ENCODE measurements around the gene ZNF800.
A peak's percentile ranks its signal among the peaks of the same experiment; 100 is the strongest.
"Not testable (repeated sequence)": the region's sequence is repeated elsewhere in the genome, so short reads cannot be mapped to it uniquely, and the experiment has no call there.

Gene ZNF800, protein sequence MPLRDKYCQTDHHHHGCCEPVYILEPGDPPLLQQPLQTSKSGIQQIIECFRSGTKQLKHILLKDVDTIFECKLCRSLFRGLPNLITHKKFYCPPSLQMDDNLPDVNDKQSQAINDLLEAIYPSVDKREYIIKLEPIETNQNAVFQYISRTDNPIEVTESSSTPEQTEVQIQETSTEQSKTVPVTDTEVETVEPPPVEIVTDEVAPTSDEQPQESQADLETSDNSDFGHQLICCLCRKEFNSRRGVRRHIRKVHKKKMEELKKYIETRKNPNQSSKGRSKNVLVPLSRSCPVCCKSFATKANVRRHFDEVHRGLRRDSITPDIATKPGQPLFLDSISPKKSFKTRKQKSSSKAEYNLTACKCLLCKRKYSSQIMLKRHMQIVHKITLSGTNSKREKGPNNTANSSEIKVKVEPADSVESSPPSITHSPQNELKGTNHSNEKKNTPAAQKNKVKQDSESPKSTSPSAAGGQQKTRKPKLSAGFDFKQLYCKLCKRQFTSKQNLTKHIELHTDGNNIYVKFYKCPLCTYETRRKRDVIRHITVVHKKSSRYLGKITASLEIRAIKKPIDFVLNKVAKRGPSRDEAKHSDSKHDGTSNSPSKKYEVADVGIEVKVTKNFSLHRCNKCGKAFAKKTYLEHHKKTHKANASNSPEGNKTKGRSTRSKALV

DNA sequence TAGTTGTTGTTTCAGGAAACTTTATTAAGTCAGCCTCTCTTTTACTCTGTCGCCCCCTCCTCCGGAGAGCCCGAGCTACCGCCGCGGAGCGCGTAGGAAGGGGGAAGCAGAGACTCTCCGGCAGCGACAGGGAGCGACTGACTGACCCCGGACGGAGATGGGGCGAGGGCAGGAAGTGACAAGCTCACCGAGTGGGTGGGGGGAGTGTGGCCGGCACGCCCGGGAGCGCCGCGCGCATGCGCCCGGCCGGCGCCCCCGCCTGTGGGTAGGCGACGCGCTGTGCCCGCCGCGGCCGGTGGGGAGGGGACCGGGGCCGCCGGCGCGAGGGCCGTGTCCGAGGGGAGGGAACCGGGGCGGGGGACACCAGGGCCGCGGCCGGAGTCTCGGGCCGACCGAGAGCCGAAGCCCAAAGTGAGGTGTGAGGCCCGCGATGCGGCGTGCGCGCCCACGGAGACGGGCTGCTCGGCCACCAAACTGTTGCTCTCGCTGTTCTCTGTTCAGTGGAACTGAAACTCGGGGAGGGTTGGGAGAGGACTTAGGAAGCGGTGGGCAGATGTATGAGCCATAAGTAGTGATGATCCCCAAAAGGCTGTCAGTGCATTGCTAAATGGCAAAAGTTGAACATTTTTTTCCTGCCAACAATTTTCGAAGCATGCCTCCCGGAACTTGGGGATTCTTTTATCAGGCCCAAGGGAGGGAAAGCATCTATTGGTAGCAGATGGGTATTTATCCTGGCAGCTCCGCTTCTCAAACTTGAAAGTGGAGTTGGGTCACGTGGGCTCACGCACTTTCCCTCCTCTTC lies at the start of gene ZNF800:
TSS of gene ZNF800 (minus strand) at position 143 of the 802 bp plus-strand sequence. CDS start 1,151 bp downstream, outside the sequence.
- Histone ChIP-seq H3K36me3 (ENCODE audit: control insufficient read depth in 2 of 2, insufficient read depth in 2 of 2, low read length in 2 of 2) (peaks cover 4 to 11% of the 10 kb centered on the region in 2 donors), H3K27ac (ENCODE audit: low read depth in 2 of 2, low read length in 2 of 2) (peak within 1 kb of the TSS; percentile 94 to 99), H3K4me3 (ENCODE audit: low read length in 2 of 2) (peak within 1 kb of the TSS; percentile 92 to 95), H3K4me1 (ENCODE audit: control insufficient read depth in 2 of 2, insufficient read depth in 2 of 2, low read length in 2 of 2) (peaks cover 8 to 19% of the 10 kb centered on the region in 2 donors), H3K27me3 (ENCODE audit: control insufficient read depth in 2 of 2, insufficient read depth in 2 of 2, low read length in 2 of 2) (no peaks in the 10 kb centered on the region), H3K9me3 (ENCODE audit: control insufficient read depth in 2 of 2, low read length in 2 of 2) (no peaks in the 10 kb centered on the region), H3K9ac (ENCODE audit: low read depth in 1 of 2, low read length in 2 of 2) (peak within 1 kb of the TSS; percentile 79 to 94)

DNA sequence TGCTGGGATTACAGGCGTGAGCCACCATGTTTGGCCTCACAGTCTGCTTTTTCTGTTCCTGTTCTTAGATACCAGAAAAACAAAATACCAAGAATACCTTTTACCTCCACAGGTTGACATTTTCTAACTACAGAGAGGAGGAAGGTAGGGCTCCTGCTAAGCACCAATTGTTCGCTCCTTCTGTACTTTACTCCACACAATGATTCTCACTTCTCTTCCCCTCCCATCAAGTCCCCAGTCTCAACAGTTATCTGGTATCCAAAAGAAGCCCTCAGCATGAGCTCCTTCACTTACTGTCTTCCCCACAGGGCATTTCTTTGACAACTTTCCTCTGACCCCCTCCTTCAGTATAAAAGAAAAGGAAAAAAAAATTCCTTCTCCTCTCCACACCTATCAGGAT lies 47.7 kb upstream of the ZNF800 start:
- no peak overlapping the region for H3K9ac ChIP-seq (ENCODE audit: low read depth in 1 of 2, low read length in 2 of 2)
- H3K27ac ChIP-seq (ENCODE audit: low read depth in 2 of 2, low read length in 2 of 2) = no peak overlapping the region
- no peaks in the 10 kb centered on the region for H3K27me3 ChIP-seq (ENCODE audit: control insufficient read depth in 2 of 2, insufficient read depth in 2 of 2, low read length in 2 of 2)
- H3K4me1 ChIP-seq (ENCODE audit: control insufficient read depth in 2 of 2, insufficient read depth in 2 of 2, low read length in 2 of 2) = no peaks in the 10 kb centered on the region
- no peaks in the 10 kb centered on the region for H3K36me3 ChIP-seq (ENCODE audit: control insufficient read depth in 2 of 2, insufficient read depth in 2 of 2, low read length in 2 of 2)
- no peak overlapping the region for H3K4me3 ChIP-seq (ENCODE audit: low read length in 2 of 2)
- H3K9me3 ChIP-seq (ENCODE audit: control insufficient read depth in 2 of 2, low read length in 2 of 2) = no peaks in the 10 kb centered on the region

DNA sequence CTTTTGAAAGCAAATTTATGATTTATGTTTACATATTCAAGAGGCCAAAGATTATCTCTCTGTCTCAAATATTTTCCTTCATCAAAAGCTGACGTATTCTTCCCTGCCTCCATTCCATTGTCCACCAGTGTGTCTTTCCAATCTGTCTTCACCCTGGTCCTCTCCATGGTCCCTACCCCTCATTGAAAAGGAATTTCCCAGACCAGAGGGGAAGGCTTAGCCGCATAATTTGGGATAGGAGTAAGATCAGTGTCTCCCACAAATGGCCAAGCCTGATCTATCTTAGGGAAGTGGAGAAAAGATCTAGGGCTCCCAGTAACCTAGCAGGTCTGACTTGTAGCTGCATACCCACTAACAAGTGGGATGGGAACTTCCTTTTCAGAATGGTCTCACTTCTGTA lies 46.3 kb upstream of the ZNF800 start:
- no peaks in the 10 kb centered on the region for H3K4me1 ChIP-seq (ENCODE audit: control insufficient read depth in 2 of 2, insufficient read depth in 2 of 2, low read length in 2 of 2)
- no peaks in the 10 kb centered on the region for H3K9me3 ChIP-seq (ENCODE audit: control insufficient read depth in 2 of 2, low read length in 2 of 2)
- no peaks in the 10 kb centered on the region for H3K36me3 ChIP-seq (ENCODE audit: control insufficient read depth in 2 of 2, insufficient read depth in 2 of 2, low read length in 2 of 2)
- H3K4me3 ChIP-seq (ENCODE audit: low read length in 2 of 2) = no peak overlapping the region
- no peaks in the 10 kb centered on the region for H3K27me3 ChIP-seq (ENCODE audit: control insufficient read depth in 2 of 2, insufficient read depth in 2 of 2, low read length in 2 of 2)
- H3K27ac ChIP-seq (ENCODE audit: low read depth in 2 of 2, low read length in 2 of 2) = no peak overlapping the region
- H3K9ac ChIP-seq (ENCODE audit: low read depth in 1 of 2, low read length in 2 of 2) = no peak overlapping the region

DNA sequence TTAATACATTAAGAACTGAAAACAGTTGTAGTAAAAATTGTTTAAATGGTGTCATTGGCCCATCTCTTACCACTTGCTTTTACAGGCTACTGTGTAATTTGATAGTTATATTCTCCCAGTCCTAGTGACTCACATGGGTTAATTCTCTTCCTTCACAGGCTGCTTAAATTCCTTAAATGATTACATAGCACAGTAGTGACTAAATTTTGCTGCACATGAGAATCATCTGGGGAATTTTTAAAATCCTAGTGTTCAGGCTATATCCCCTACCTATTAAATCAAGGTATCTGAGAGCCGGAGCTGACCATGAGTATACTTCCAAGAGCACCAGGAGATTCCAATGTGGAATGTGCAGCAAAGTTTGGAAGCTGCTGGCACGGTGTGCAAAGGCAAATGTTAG lies 45.3 kb upstream of the ZNF800 start:
- no peaks in the 10 kb centered on the region for H3K36me3 ChIP-seq (ENCODE audit: control insufficient read depth in 2 of 2, insufficient read depth in 2 of 2, low read length in 2 of 2)
- H3K4me1 ChIP-seq (ENCODE audit: control insufficient read depth in 2 of 2, insufficient read depth in 2 of 2, low read length in 2 of 2) = no peaks in the 10 kb centered on the region
- no peak overlapping the region for H3K27ac ChIP-seq (ENCODE audit: low read depth in 2 of 2, low read length in 2 of 2)
- H3K9ac ChIP-seq (ENCODE audit: low read depth in 1 of 2, low read length in 2 of 2) = no peak overlapping the region
- H3K4me3 ChIP-seq (ENCODE audit: low read length in 2 of 2) = no peak overlapping the region
- H3K9me3 ChIP-seq (ENCODE audit: control insufficient read depth in 2 of 2, low read length in 2 of 2) = no peaks in the 10 kb centered on the region
- H3K27me3 ChIP-seq (ENCODE audit: control insufficient read depth in 2 of 2, insufficient read depth in 2 of 2, low read length in 2 of 2) = no peaks in the 10 kb centered on the region

DNA sequence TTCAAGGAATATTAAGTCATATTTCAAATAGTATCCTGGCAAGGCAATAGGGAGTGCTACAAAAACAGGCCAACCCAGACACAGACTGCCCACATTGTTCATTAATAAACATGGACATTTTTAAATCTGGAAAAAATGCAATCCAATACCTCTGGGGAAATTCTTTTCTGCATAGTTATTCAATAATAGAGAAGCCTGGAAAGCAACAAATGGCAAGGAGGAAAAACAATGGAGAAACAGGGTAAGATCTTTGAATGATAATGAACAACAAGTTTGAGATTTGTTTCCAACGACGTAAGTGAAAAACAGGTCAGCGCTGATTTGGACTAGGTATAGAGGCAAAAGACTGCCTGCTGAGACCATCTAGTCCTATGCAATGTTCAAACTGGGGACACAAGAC lies 44.7 kb upstream of the ZNF800 start:
- Histone ChIP-seq H3K9ac (ENCODE audit: low read depth in 1 of 2, low read length in 2 of 2) (no peak overlapping the region), H3K27me3 (ENCODE audit: control insufficient read depth in 2 of 2, insufficient read depth in 2 of 2, low read length in 2 of 2) (no peaks in the 10 kb centered on the region), H3K4me3 (ENCODE audit: low read length in 2 of 2) (no peak overlapping the region), H3K9me3 (ENCODE audit: control insufficient read depth in 2 of 2, low read length in 2 of 2) (no peaks in the 10 kb centered on the region), H3K36me3 (ENCODE audit: control insufficient read depth in 2 of 2, insufficient read depth in 2 of 2, low read length in 2 of 2) (no peaks in the 10 kb centered on the region), H3K4me1 (ENCODE audit: control insufficient read depth in 2 of 2, insufficient read depth in 2 of 2, low read length in 2 of 2) (no peaks in the 10 kb centered on the region), H3K27ac (ENCODE audit: low read depth in 2 of 2, low read length in 2 of 2) (no peak overlapping the region)

DNA sequence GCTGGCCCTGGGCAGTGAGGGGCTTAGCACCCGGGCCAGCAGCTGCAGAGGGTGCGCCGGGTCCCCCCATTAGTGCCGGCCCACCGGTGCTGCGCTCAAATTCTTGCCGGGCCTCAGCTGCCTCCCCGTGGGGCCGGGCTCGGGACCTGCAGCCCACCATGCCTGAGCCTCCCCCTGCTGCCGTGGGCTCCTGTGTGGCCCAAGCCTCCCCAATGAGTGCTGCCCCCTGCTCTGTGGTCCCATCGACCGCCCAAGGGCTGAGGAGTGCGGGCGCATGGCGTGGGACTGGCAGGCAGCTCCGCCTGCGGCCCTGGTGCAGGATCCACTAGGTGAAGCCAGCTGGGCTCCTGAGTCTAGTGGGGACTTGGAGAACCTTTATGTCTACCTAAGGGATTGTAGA lies 36.8 kb upstream of the ZNF800 start:
- H3K27ac ChIP-seq (ENCODE audit: low read depth in 2 of 2, low read length in 2 of 2); H3K27me3 ChIP-seq (ENCODE audit: control insufficient read depth in 2 of 2, insufficient read depth in 2 of 2, low read length in 2 of 2); H3K36me3 ChIP-seq (ENCODE audit: control insufficient read depth in 2 of 2, insufficient read depth in 2 of 2, low read length in 2 of 2); H3K9ac ChIP-seq (ENCODE audit: low read depth in 1 of 2, low read length in 2 of 2); H3K4me3 ChIP-seq (ENCODE audit: low read length in 2 of 2); H3K9me3 ChIP-seq (ENCODE audit: control insufficient read depth in 2 of 2, low read length in 2 of 2); H3K4me1 ChIP-seq (ENCODE audit: control insufficient read depth in 2 of 2, insufficient read depth in 2 of 2, low read length in 2 of 2): not testable (repeated sequence)

DNA sequence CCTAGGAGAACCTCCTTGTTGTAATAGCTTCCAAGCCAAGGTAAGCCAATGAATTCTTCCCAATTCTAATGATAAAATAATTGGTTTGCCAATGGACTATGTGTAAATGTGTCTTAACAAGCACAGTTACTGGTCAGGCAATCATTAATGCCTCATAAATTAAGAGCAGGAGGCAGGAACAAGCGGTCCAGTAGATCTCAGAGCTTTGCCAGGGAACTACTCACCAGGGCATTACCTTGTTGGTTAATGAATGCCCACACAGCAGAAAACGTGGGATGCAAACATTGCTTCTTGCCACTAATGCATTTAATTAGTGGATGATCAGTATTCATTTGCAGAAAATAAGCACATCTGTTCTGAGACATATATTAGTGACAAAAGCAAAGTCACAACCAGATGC lies 26.7 kb upstream of the ZNF800 start:
- H3K9ac ChIP-seq (ENCODE audit: low read depth in 1 of 2, low read length in 2 of 2) = no peak overlapping the region
- H3K4me1 ChIP-seq (ENCODE audit: control insufficient read depth in 2 of 2, insufficient read depth in 2 of 2, low read length in 2 of 2) = no peaks in the 10 kb centered on the region
- no peaks in the 10 kb centered on the region for H3K36me3 ChIP-seq (ENCODE audit: control insufficient read depth in 2 of 2, insufficient read depth in 2 of 2, low read length in 2 of 2)
- H3K27ac ChIP-seq (ENCODE audit: low read depth in 2 of 2, low read length in 2 of 2) = no peak overlapping the region
- no peak overlapping the region for H3K4me3 ChIP-seq (ENCODE audit: low read length in 2 of 2)
- no peaks in the 10 kb centered on the region for H3K9me3 ChIP-seq (ENCODE audit: control insufficient read depth in 2 of 2, low read length in 2 of 2)
- H3K27me3 ChIP-seq (ENCODE audit: control insufficient read depth in 2 of 2, insufficient read depth in 2 of 2, low read length in 2 of 2) = no peaks in the 10 kb centered on the region

DNA sequence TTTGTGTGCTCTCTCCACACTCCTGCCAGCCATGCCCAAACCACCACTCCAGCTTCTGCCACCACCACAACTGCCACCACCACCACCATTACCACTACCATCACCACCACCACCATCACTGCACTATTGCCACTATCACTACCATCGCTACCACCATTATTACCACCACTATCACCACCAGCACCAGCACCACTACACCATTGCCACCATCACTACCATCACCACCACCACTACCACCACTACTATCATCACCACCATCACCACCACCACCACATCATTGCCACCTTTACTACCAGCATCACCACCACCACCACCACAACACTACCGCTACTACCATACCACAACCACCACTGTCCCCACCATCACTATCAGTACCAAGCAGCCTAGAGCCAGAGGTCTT lies 26.0 kb upstream of the ZNF800 start:
- no peaks in the 10 kb centered on the region for H3K4me1 ChIP-seq (ENCODE audit: control insufficient read depth in 2 of 2, insufficient read depth in 2 of 2, low read length in 2 of 2)
- no peak overlapping the region for H3K27ac ChIP-seq (ENCODE audit: low read depth in 2 of 2, low read length in 2 of 2)
- no peak overlapping the region for H3K9ac ChIP-seq (ENCODE audit: low read depth in 1 of 2, low read length in 2 of 2)
- H3K36me3 ChIP-seq (ENCODE audit: control insufficient read depth in 2 of 2, insufficient read depth in 2 of 2, low read length in 2 of 2) = no peaks in the 10 kb centered on the region
- no peaks in the 10 kb centered on the region for H3K27me3 ChIP-seq (ENCODE audit: control insufficient read depth in 2 of 2, insufficient read depth in 2 of 2, low read length in 2 of 2)
- H3K4me3 ChIP-seq (ENCODE audit: low read length in 2 of 2) = no peak overlapping the region
- H3K9me3 ChIP-seq (ENCODE audit: control insufficient read depth in 2 of 2, low read length in 2 of 2) = no peaks in the 10 kb centered on the region

DNA sequence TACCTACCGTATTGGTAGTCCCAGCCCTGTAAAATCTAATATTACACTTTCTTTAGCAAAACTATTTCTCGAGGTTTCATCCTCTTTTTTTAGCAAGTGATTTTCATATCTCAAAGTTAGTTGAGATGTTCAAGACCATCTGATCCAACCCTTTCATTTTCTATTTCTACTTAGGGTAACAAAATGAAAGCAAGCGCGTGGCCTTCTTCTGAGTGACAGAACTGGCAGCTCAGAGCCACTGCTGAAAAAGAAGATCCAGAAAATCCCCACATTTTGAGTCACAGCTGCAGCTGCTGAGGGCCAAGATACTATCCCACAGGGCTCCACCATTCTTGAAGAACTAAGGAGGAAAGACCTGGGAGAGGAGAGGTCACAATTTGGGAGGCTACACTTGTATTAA lies 24.8 kb upstream of the ZNF800 start:
- Histone ChIP-seq H3K36me3 (ENCODE audit: control insufficient read depth in 2 of 2, insufficient read depth in 2 of 2, low read length in 2 of 2) (no peaks in the 10 kb centered on the region), H3K9me3 (ENCODE audit: control insufficient read depth in 2 of 2, low read length in 2 of 2) (no peaks in the 10 kb centered on the region), H3K4me1 (ENCODE audit: control insufficient read depth in 2 of 2, insufficient read depth in 2 of 2, low read length in 2 of 2) (no peaks in the 10 kb centered on the region), H3K27ac (ENCODE audit: low read depth in 2 of 2, low read length in 2 of 2) (no peak overlapping the region), H3K27me3 (ENCODE audit: control insufficient read depth in 2 of 2, insufficient read depth in 2 of 2, low read length in 2 of 2) (no peaks in the 10 kb centered on the region), H3K9ac (ENCODE audit: low read depth in 1 of 2, low read length in 2 of 2) (peak overlapping the region in 1 of 2 donors; percentile 7), H3K4me3 (ENCODE audit: low read length in 2 of 2) (no peak overlapping the region)
